Esophagus muscularis mucosa (tissue), 3 donors: ENCODE results near the gene USP22.
A peak's percentile ranks its signal among the peaks of the same experiment; 100 is the strongest.

Source experiments
- POLR2A ChIP-seq: fragments of 450-650 bp; IDR thresholded peaks from one replicate; pipeline ENCODE4 v1.6.1; 2017; ENCODE audit warnings: antibody characterized with exemption, moderate library complexity, mild to moderate bottlenecking, low read depth
- POLR2AphosphoS5 ChIP-seq, 2 donors: sonication (generic); formaldehyde crosslinking; IDR thresholded peaks; one replicate each; pipeline ENCODE4 v1.6.1; 2017; ENCODE audit warnings: antibody characterized with exemption in 2 of 2
- TF ChIP-seq, protein P1 (sequence below), 3 experiments: fragments of 200-600 bp in 2 of 3; fragments of 450-650 bp in 1 of 3; sonication (generic) in 2 of 3; IDR thresholded peaks; one replicate each; pipeline ENCODE4 v1.5.1; 2017 to 2019; ENCODE audit warnings: antibody characterized with exemption in 3 of 3, mild to moderate bottlenecking in 2 of 3, moderate library complexity in 1 of 3

DNA sequence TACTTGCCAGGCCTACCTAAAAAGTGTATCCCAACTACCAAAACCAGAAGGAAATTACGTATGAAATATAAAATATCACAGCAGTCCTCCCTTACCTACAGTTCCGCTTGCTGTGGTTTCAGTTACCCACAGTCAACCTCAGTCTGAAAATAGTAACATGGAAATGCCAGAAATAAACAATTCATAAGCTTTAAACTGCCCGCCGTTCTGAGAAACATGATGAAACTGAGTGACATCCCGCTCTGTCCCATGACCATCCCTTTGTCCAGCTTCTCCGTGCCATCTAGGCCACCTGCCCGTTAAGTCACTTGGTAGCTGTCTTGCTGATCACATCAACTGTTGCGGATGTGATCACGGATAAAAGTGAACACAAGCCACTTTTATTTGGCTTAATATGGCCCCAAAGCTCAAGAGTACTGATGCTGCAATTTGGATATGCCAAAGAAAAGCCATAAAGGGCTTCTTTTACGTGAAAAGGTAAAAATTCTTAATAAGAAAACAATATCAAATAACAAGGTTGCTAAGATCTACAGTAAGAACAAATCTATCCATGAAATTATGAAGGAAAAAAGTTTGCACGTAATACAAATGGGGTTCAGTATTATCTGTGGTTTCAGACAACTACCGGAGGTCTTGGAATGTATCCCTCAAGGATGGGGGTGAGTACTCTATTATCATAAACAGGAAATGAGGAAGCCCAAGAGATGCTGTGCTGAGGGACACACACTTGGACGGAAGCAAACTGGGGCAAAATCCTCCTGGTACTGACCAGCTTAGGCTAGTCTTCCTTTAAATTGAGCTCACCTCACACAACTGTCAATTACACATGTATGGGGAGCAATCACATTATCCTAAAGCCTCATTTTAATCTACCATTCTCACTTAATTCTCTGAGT is 8.2 kb downstream of the USP22 start:
- TF ChIP-seq POLR2A (no peak), POLR2AphosphoS5 (IDR thresholded peaks at IDR 0.05) (peak in 1 of 2 donors; percentile 39)
- TF ChIP-seq, protein P1, sequence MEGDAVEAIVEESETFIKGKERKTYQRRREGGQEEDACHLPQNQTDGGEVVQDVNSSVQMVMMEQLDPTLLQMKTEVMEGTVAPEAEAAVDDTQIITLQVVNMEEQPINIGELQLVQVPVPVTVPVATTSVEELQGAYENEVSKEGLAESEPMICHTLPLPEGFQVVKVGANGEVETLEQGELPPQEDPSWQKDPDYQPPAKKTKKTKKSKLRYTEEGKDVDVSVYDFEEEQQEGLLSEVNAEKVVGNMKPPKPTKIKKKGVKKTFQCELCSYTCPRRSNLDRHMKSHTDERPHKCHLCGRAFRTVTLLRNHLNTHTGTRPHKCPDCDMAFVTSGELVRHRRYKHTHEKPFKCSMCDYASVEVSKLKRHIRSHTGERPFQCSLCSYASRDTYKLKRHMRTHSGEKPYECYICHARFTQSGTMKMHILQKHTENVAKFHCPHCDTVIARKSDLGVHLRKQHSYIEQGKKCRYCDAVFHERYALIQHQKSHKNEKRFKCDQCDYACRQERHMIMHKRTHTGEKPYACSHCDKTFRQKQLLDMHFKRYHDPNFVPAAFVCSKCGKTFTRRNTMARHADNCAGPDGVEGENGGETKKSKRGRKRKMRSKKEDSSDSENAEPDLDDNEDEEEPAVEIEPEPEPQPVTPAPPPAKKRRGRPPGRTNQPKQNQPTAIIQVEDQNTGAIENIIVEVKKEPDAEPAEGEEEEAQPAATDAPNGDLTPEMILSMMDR (IDR thresholded peaks at IDR 0.05) = no peak
